ENCODE data around the gene MUC2.
"Not testable (repeated sequence)": the region's sequence is repeated elsewhere in the genome, so short reads cannot be mapped to it uniquely, and the experiment has no call there.

MUC2 gene

GRCh38 chr11:1108246-1108900, 33.7 kb downstream of the MUC2 start:
- no peak for FAIRE-seq

DNA sequence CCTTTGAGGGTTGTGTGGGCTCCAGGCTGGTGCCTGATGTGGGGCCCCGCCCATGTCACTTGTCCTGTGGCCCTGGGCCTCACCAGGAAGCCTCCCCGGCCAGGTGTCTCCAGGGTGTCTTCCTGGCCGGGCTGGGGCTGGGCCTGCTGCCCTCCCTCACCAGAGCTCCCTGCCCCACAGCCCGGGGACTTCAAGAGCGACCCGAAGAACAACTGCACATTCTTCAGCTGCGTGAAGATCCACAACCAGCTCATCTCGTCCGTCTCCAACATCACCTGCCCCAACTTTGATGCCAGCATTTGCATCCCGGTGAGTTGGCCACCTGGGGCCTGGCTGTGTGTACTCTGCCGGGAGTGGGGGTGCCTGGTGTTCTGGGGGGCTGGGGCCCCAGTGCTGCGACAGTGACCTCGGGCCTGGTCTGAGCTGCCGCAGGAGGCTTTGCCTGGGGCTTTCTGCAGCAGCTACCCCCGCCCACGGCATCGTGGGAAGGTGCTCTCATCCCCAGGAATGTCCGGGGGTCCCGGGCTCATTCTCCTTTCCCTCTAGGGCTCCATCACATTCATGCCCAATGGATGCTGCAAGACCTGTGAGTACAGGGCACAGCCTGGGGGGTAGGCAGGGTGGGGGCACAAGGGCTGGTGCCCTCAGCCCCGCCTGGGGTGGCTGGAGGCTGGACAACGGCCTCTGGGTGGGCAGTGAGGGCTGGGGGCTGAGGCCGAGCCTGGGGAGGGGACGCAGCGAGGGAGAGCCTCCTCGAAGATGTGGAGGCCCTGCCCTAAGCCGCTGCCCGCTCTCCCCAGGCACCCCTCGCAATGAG, 34.6 kb downstream of the MUC2 start:
- FAIRE-seq, result no peak

DNA sequence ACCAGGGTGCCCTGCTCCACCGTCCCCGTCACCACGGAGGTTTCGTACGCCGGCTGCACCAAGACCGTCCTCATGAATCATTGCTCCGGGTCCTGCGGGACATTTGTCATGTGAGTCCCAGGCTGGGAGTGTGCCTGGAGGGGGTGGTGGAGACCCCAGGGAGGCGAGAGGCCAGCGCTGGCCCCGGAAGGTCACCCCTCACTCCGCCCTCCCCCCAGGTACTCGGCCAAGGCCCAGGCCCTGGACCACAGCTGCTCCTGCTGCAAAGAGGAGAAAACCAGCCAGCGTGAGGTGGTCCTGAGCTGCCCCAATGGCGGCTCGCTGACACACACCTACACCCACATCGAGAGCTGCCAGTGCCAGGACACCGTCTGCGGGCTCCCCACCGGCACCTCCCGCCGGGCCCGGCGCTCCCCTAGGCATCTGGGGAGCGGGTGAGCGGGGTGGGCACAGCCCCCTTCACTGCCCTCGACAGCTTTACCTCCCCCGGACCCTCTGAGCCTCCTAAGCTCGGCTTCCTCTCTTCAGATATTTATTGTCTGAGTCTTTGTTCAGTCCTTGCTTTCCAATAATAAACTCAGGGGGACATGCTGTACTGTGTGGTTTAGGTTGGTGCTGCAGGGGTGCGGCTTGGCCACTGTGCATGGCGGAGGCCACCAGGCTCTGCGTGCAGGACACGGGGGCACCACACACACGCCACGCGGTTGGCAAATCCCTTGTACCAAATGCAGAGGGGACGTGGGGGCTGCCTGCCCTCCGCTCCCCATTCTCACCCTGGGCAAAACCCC, 35.4 kb downstream of the MUC2 start:
- no peak for FAIRE-seq

DNA sequence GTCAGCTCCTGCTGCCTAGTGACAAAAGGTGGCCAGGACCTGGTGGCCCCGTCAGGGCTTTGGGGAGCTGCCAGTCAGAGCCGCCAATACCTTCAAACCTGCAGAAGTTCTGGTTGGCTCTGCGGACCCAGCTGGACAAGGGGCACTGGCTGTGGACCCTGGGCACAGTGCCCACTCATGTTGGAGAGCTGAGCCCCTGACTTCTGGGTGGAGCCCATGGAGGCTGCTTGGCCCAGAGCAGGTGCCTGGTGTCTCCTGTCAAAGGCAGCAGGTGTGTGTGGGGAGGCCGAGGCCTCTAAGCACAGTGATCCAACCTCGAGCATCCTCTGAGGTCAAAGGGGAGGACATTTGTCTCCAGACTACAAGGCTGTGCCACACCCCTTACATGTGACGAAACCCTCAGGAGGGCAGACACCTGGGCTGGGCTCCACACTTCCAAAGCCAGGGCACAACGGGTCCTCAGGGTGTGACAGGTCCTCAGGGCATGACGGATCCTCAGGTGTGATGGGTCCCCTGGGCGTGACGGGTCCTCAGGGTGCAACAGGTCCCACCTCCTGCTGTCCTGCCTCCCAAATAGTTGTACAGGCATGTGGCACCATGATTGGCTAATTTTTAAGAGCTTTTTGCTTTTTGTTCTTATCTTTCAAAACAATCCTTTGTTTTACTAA, 37.0 kb downstream of the MUC2 start:
- FAIRE-seq, result no peak

DNA sequence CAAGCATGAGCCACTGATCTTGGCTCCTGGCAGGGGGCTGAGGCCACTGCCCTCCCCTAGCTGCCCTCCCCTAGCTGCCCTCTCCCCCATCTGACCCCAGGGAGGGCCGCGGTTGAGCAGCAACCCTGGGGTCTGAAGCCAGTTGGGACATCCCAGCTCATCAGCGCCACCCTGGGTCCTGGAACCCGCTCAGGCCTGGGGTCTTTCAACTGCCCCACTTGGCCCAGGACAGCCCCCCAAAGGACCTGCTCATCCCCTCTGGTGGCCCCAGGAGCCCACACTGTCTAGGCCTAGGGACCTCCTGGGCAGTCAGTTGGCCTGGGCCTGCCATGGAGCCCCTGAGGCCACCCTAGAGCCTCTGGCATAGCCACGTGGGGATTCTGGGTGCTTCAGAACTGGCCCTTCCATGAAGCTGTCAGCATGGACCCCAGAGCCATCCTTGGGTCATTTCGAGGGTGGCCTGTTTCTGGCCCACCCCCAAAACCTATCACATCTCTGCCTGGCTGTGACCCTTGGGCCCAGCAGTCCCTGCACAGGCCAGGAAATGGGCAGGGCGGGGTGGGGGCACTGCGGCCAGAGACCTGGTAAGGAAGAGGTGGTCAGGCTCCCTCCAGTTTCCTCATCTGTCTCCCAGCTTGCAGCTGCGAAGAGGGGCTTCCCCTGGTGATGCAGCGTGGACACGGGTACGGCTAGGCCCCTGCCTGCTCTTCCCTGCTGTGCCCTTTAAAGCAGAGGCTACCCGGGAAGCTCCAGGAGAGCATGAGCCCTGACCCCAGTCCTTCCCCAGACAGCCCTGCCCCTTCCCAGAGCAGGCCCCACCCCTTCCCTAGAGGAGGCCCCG, 37.9 kb downstream of the MUC2 start:
- FAIRE-seq, result no peak

GRCh38 chr11:1113405-1114201, 38.9 kb downstream of the MUC2 start:
- FAIRE-seq, result no peak

- not testable (repeated sequence) for FAIRE-seq
These were observed 40.6 kb downstream of the MUC2 start for GRCh38 chr11:1115292-1115691.

GRCh38 chr11:1116104-1116503, 41.4 kb downstream of the MUC2 start:
- FAIRE-seq, result no peak

DNA sequence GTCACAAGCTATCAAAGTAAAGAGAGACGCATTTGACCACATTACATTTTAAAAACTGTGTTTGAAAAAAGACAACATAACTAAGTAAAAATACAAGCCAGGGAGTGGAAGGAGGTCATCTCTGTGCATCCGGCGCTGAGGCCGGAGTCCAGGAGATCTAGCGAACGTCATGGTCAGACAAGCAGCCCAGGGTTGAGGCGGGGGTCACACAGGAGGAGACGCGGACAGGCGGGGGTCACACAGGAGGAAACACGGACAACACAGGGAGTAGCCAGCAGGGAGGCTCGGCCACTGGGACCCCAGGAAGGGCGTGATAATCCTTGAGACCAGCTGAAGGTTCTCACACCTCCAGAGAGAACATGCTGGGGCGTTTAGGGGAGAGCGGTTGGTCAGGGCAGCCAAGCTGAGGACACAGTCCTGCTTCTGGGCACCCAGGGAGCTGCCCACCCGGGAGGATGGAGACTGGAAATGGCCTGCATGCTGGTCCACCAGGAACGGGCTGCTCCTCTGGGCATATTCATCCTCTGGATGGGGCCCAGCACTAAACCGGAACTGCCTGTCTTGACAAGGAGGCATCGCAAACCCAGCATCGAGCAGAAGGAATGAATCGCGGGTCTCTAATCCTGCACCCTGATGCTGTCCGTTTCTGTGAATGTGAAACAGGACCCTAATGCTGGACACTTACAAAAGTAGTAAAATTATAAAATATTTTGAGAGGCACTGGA, 42.2 kb downstream of the MUC2 start:
- no peak for FAIRE-seq

- FAIRE-seq, result no peak
These were observed 43.3 kb downstream of the MUC2 start for GRCh38 chr11:1117992-1118391.

GRCh38 chr11:1118755-1119603, 44.3 kb downstream of the MUC2 start:
- no peak for FAIRE-seq

DNA sequence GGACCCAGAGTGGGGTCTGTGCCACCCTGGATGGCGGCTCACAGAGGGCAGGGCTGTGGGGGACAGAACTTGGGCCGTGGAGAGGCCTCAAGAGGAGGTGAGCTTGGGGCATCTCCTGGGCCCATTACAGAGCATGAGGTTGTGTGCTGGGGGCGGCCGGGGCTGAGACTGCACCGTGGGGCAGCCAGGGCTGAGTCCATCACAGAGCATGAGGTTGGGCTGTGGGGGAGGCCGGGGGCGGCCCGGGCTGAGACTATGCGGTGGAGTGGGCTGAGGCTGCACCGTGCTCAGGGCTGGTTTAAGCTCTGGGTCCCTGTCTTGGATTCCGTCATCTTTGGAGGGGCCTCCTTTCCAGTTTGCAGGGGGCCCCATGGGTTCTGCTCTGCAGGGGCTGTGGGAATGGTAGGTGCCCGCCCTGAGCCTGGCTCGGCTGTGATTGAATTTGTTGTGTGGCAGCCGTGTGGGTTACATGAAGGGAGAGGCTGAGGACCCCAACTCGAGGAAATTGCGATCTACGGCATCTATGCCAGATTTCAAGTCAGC, 45.0 kb downstream of the MUC2 start:
- no peak for FAIRE-seq

DNA sequence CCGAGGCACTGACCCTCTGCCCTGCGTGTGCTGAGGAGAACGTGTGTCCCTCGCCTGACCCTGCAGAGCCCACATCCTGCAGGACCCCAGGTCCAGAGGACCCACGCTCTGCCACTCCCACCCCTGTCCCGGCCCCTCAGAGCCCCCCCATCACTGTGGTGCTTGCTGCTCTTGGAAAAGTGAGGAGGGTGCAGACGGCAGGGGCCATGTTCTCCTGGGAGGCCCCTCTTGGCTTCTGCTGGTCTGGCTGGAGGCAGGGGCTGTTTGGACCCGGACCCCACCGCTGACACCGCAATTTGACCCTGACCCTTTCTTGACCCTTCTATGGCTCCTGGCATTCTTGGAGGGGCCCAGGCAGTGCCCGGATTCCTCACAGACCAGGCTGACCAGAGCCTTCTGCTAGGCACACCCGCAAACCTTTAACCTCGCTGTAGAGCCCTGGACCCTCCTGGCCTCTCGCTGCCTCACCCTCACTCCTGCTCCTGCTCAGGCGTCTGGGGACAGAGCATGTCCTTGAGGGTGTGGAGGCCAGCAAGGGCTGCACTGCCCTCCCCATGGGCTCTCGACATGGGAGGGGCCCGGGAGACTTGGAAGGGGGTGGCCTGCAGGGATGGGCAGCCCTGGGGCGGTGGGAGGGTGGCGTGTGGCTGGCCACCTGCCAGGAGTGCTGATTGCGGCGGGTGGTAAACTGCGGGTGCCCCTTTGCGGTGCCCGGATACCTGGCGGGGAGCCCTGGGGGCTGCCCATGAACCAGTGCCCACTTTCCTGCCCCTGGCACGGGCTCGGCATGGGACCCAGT, 46.1 kb downstream of the MUC2 start:
- no peak for FAIRE-seq

DNA sequence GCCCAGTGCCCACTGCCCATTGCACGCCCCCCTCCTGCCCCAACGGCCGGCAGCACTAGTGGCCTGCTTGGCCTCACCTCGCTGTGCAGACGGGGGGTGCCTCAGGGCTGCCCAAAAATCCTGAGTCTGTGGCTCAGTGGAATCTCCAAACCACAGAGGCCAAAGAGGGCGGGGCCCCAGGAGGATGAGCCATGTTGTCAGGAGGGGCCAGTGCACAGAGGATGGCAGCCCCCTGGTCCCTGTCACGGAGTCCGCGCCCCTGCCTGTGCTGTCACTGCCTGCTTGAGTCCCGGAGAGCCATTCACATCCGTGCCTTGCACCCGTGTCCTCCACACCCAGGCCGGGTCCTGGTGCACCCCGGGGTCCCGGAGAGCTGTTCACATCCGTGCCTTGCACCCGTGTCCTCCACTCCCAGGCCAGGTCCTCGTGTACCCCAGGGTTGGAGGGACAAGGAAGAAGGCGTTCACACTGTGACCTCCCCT, 46.7 kb downstream of the MUC2 start:
- FAIRE-seq, result no peak

DNA sequence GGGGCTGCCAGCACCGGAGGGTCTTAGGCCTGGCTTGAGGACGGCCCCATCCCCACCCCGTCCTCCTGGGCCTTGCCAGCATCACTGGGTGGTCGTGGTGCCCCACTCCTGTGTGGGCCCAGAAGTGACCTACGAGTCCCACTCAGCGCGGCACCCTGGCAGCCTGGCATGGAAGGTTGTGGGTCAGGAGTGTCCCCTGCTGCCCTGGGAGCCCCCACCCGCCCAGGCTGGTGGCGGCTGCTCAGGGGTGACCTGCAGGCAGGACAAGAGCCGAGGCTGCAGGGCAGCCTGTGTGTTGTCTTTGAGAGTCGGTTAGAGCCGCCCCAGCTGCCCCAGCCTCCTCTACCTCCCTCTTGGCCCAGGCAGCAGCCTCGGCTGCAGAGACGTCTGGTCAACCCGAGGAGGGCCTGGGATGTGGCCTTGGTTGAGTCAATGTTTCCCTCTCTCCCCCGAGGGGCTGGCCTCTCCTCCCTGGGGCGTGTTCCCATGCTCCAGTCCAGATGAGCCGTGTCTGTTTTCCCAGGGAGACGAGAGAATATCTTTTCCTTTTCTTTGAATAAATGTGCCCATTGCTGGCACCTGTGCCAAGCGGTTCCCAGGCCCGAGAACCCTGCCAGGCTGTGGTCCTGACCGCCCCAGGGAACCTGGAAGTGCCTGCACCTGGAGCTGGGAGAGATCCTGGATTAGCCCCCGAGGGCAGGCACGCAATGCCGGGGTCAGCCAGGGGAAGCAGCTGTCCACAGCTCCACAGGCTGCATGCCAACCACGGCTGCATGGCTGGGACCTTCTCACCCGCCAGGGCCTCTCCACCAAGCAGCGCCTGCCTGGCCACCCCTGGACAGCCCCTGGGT, 47.4 kb downstream of the MUC2 start:
- FAIRE-seq, result no peak

- no peak for FAIRE-seq
These were observed 48.0 kb downstream of the MUC2 start for GRCh38 chr11:1122664-1123002.

DNA sequence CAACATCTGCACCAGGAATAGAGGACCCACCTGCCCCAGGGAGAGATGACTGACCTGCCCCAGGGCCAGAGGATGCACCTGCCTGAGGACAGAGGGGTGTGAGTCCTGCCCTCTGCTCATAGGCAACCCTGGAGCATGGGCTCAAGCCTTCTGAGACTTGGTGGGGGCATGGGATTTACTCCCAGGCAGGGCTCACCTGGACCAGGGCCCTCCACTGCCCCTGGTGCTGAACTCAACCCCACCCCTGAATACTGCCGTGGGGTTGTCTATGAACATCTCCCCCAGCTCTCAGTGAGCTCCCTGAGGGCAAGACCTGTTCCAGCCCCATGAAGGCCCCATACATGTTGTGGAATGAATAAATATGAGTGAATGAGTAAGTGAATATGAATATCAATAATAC, 49.3 kb downstream of the MUC2 start:
- FAIRE-seq, result no peak

All from G401.6 (cell line).